ENCODE data around the gene ACIN1. TPM values are rescaled to one million over a fixed set of nuclear protein-coding genes. Genes with fewer than 3 reads are reported as not detected.

Gene ACIN1
- total and polyA plus RNA-seq, 9 of the 15 experiments (the other 6 are each of a cell fraction or from before 2014, with no cell fraction given), result 5.0 to 196 (median 129) TPM

DNA sequence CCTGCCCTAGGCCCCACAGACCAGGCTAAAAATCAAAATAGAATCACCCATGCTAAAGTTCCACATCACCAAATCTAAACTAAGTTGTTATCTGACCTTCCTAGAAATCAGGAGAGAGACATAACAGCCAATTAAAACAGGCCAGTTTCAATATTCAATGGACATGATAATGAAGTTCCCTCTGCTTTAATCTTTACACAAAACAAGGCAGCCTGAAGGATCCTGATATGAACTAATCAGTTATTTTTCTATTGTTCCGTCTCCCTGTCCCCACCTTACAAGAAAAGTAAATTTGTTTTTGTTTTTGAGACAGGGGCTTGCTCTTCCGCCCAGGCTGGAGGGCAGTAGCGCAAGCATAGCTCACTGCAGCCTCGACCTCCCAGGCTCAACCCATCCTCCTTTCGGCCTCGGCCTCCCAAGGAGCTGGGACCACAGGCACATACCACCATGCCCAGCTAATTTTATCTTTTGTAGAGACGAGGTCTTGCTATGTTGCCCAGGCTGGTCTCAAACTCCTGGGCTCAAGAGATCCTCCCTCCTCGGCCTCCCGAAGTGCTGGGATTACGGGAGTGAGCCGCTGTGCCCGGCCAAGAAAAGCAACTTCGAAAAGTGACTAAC, 29.5 kb upstream of the ACIN1 start (continued):
- TF ChIP-seq CCNT2 (IDR thresholded peaks at IDR 0.05; ENCODE audit: borderline replicate concordance, extremely low read depth, insufficient read length, low read depth, low read length), result peak; percentile 29
- TF ChIP-seq ADNP (tag; IDR thresholded peaks at IDR 0.05), result no peak
- TF ChIP-seq, protein P1, sequence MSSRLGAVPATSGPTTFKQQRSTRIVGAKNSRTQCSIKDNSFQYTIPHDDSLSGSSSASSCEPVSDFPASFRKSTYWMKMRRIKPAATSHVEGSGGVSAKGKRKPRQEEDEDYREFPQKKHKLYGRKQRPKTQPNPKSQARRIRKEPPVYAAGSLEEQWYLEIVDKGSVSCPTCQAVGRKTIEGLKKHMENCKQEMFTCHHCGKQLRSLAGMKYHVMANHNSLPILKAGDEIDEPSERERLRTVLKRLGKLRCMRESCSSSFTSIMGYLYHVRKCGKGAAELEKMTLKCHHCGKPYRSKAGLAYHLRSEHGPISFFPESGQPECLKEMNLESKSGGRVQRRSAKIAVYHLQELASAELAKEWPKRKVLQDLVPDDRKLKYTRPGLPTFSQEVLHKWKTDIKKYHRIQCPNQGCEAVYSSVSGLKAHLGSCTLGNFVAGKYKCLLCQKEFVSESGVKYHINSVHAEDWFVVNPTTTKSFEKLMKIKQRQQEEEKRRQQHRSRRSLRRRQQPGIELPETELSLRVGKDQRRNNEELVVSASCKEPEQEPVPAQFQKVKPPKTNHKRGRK (tag; IDR thresholded peaks at IDR 0.05), result no peak
- TF ChIP-seq, protein P2, sequence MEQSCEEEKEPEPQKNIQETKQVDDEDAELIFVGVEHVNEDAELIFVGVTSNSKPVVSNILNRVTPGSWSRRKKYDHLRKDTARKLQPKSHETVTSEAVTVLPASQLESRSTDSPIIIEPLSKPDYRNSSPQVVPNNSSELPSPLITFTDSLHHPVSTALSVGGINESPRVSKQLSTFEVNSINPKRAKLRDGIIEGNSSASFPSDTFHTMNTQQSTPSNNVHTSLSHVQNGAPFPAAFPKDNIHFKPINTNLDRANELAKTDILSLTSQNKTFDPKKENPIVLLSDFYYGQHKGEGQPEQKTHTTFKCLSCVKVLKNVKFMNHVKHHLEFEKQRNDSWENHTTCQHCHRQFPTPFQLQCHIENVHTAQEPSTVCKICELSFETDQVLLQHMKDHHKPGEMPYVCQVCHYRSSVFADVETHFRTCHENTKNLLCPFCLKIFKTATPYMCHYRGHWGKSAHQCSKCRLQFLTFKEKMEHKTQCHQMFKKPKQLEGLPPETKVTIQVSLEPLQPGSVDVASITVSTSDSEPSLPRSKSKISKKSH (CRISPR knock-in tag; IDR thresholded peaks at IDR 0.05), result no peak
- TF ChIP-seq, protein P3, sequence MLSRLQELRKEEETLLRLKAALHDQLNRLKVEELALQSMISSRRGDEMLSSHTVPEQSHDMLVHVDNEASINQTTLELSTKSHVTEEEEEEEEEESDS (CRISPR knock-in tag; IDR thresholded peaks at IDR 0.05), result no peak
- no peak for TF ChIP-seq SIRT6 (IDR thresholded peaks at IDR 0.05; ENCODE audit: low read depth, low read length)
- no peak for TF ChIP-seq HOXB6 (CRISPR knock-in tag; IDR thresholded peaks at IDR 0.05; ENCODE audit: borderline replicate concordance)
- TF ChIP-seq PCBP2 (IDR thresholded peaks at IDR 0.05; ENCODE audit: low read depth, low read length, poor library complexity, severe bottlenecking), result no peak
- no peak for TF ChIP-seq MAFG (tag; conservative IDR thresholded peaks at IDR 0.05)
- TF ChIP-seq, protein P4, sequence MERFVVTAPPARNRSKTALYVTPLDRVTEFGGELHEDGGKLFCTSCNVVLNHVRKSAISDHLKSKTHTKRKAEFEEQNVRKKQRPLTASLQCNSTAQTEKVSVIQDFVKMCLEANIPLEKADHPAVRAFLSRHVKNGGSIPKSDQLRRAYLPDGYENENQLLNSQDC (CRISPR knock-in tag; IDR thresholded peaks at IDR 0.05), result no peak
- TF ChIP-seq STAT5B (CRISPR knock-in tag; IDR thresholded peaks at IDR 0.05), result no peak
- TF ChIP-seq SP2 (IDR thresholded peaks at IDR 0.05; ENCODE audit: extremely low read depth, low read depth, low read length, poor library complexity, severe bottlenecking), result no peak
- TF ChIP-seq DPF2 (IDR thresholded peaks at IDR 0.05), result no peak
- no peak for TF ChIP-seq ESRRB (CRISPR knock-in tag; IDR thresholded peaks at IDR 0.05; ENCODE audit: borderline replicate concordance)
- TF ChIP-seq, protein P5, sequence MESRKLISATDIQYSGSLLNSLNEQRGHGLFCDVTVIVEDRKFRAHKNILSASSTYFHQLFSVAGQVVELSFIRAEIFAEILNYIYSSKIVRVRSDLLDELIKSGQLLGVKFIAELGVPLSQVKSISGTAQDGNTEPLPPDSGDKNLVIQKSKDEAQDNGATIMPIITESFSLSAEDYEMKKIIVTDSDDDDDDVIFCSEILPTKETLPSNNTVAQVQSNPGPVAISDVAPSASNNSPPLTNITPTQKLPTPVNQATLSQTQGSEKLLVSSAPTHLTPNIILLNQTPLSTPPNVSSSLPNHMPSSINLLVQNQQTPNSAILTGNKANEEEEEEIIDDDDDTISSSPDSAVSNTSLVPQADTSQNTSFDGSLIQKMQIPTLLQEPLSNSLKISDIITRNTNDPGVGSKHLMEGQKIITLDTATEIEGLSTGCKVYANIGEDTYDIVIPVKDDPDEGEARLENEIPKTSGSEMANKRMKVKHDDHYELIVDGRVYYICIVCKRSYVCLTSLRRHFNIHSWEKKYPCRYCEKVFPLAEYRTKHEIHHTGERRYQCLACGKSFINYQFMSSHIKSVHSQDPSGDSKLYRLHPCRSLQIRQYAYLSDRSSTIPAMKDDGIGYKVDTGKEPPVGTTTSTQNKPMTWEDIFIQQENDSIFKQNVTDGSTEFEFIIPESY (CRISPR knock-in tag; IDR thresholded peaks at IDR 0.05), result no peak
- no peak for TF ChIP-seq RBM25 (IDR thresholded peaks at IDR 0.05; ENCODE audit: low read depth, low read length, severe bottlenecking)
- TF ChIP-seq, protein P6, sequence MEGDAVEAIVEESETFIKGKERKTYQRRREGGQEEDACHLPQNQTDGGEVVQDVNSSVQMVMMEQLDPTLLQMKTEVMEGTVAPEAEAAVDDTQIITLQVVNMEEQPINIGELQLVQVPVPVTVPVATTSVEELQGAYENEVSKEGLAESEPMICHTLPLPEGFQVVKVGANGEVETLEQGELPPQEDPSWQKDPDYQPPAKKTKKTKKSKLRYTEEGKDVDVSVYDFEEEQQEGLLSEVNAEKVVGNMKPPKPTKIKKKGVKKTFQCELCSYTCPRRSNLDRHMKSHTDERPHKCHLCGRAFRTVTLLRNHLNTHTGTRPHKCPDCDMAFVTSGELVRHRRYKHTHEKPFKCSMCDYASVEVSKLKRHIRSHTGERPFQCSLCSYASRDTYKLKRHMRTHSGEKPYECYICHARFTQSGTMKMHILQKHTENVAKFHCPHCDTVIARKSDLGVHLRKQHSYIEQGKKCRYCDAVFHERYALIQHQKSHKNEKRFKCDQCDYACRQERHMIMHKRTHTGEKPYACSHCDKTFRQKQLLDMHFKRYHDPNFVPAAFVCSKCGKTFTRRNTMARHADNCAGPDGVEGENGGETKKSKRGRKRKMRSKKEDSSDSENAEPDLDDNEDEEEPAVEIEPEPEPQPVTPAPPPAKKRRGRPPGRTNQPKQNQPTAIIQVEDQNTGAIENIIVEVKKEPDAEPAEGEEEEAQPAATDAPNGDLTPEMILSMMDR (IDR thresholded peaks at IDR 0.05 in 2 of 3, conservative IDR thresholded peaks at IDR 0.05 in 1 of 3; ENCODE audit: insufficient read depth in 2 of 3, low read depth in 1 of 3, low read length in 3 of 3), result no peak
- no peak for TF ChIP-seq NCOA1 (IDR thresholded peaks at IDR 0.05; ENCODE audit: low read depth)
- TF ChIP-seq ETV6 (IDR thresholded peaks at IDR 0.05; ENCODE audit: borderline replicate concordance in 1 of 2, low read depth in 2 of 2, low read length in 1 of 2), result no peak
- TF ChIP-seq ETV6 (CRISPR knock-in tag; IDR thresholded peaks at IDR 0.05; ENCODE audit: borderline replicate concordance), result no peak
- TF ChIP-seq SRSF1 (IDR thresholded peaks at IDR 0.05; ENCODE audit: low read depth, low read length), result no peak

Measured in K562 (cell line).